Mesothelial cell of epicardium (in vitro differentiated cells): ENCODE results near the gene CORIN. TPM values are rescaled to one million over a fixed set of nuclear protein-coding genes. Genes with fewer than 3 reads are reported as not detected.

ENCODE experiments used
- DNase-seq, 2 experiments: peaks; one replicate each; pipeline ENCODE4 v3.0.0; 2021; ENCODE audit warnings: low spot score in 2 of 2; ENCODE audit not compliant: unreplicated experiment in 2 of 2
- H3K27ac Mint-ChIP-seq: 2 replicates; pipeline ENCODE4 v1.8.0; 2021; ENCODE audit warnings: mixed read lengths
- H3K27me3 Mint-ChIP-seq: 2 replicates; pipeline ENCODE4 v1.8.0; 2021; ENCODE audit warnings: low read depth, mixed read lengths
- H3K36me3 Mint-ChIP-seq: 2 replicates; pipeline ENCODE4 v1.8.0; 2021; ENCODE audit warnings: mixed read lengths
- H3K4me1 Mint-ChIP-seq: 2 replicates; pipeline ENCODE4 v1.8.0; 2021; ENCODE audit warnings: mixed read lengths
- H3K4me3 Mint-ChIP-seq: 2 replicates; pipeline ENCODE4 v1.8.0; 2021; ENCODE audit warnings: mild to moderate bottlenecking, moderate library complexity, mixed read lengths
- H3K9me3 Mint-ChIP-seq: 2 replicates; pipeline ENCODE4 v1.8.0; 2021; ENCODE audit warnings: mixed read lengths
- total RNA-seq: library from RNA; stranded (reverse); gene quantifications from 3 replicates; pipeline ENCODE4 v1.2.1, GENCODE V29; 2021
- TF ChIP-seq, protein P1 (sequence below): fragments of 200-600 bp; sonication (generic); IDR thresholded peaks from one replicate; pipeline ENCODE4 v1.5.0; 2021; ENCODE audit warnings: antibody characterized with exemption; ENCODE audit not compliant: unreplicated experiment

CORIN gene
- total RNA-seq, 1 donor from 2014 or later = 1.5 TPM

GRCh38 chr4:47839259-47839658 is 1.4 kb upstream of the CORIN start:
- H3K9me3 Mint-ChIP-seq = no peaks in the 10 kb centered on the region
- peak overlapping the region; percentile 39 for H3K27ac Mint-ChIP-seq
- H3K4me3 Mint-ChIP-seq = no peak overlapping the region
- TF ChIP-seq, protein P1, sequence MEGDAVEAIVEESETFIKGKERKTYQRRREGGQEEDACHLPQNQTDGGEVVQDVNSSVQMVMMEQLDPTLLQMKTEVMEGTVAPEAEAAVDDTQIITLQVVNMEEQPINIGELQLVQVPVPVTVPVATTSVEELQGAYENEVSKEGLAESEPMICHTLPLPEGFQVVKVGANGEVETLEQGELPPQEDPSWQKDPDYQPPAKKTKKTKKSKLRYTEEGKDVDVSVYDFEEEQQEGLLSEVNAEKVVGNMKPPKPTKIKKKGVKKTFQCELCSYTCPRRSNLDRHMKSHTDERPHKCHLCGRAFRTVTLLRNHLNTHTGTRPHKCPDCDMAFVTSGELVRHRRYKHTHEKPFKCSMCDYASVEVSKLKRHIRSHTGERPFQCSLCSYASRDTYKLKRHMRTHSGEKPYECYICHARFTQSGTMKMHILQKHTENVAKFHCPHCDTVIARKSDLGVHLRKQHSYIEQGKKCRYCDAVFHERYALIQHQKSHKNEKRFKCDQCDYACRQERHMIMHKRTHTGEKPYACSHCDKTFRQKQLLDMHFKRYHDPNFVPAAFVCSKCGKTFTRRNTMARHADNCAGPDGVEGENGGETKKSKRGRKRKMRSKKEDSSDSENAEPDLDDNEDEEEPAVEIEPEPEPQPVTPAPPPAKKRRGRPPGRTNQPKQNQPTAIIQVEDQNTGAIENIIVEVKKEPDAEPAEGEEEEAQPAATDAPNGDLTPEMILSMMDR = no peak
- H3K4me1 Mint-ChIP-seq = peaks cover 18% of the 10 kb centered on the region
- H3K27me3 Mint-ChIP-seq = peaks cover 19% of the 10 kb centered on the region
- DNase-seq = no peak
- H3K36me3 Mint-ChIP-seq = peaks cover 11% of the 10 kb centered on the region

DNA sequence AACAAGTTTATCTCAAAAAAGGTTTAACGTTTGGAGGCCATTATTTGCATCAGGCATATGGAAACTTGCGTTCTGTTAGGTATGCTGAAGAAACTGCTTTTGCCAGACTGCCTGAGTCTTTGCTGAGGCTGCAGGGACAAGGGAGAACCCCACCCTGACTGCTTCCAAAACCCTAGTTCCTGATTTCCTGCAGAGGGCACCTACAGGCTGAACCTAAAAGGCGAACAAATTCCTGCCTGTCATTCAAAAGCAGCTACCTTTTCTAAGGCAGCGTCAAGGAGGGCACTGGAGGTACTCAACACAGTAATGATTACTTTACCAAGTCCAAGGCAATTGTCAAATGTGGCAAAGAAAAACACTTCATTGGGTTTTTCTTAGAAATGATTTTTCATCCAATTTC is 578 bp upstream of the CORIN start:
- Mint-ChIP-seq H3K4me3 (peak overlapping the region; percentile 84), H3K27ac (no peak overlapping the region), H3K4me1 (peaks cover 18% of the 10 kb centered on the region), H3K9me3 (peaks cover 4% of the 10 kb centered on the region), H3K36me3 (peaks cover 4% of the 10 kb centered on the region), H3K27me3 (peaks cover 20% of the 10 kb centered on the region)
- DNase-seq = no peak
- TF ChIP-seq, protein P1 = no peak

DNA sequence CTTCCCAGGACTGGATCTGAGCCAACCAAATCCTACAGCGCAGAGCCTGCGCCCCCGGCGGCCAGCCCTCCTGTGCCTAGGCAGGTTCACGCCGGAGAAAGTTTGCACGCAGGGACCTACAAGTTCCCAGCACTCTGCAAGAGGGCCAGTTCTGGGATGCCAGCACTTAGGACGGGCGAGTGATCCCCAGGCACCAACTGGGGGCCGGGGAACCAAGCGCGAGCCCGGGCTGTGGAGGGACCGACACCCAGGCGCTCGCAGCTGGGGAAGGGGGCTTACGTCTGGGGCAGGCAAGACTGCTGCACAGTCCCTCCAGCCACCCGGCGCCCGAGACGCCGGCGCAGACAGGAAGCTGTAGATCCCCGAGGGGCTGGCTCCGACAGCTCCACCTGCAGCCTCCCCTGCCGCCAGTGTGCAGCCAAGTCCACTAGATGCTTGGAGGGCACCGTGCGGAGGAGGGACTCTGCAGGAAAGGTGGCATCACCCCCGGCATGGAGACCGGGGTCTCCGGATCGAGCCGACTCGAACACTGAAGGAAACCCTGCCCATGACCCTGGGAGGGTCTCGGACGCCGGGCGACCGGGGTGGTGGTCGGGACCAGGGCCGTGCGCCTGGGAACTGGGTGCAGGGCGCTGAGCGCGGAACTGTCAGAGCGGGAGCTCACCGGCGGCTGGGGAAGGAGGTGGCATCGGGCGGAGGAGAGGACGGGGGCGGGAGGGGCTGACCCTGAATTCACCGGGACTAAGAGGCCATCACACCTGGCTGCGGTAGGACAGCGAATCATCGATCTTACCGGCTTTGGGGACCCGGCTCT is 566 bp downstream of the CORIN start:
- Mint-ChIP-seq H3K4me3 (peak overlapping the region; percentile 84), H3K4me1 (peaks cover 18% of the 10 kb centered on the region)

DNA sequence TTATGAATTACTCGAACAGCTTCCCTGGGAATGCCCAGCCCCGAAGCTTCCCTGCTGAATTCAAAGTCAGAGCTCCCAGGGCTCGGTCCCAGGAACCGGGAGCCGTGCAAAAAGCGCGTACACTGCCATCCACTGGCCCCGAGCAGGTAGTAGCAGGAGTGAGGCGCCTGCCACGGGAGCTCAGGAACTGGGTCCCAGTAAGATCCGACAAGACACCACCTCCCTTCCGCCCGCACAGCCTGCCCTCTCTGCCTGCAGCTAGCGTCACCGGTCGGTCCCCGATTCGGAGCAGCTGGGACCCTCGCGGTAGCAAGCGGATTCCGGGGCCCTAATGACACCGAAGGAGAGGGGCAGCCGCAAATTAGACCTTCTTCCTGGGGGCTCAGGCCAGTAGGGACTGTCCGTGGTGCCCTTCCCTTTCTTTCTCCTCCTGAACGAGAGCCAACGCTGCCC is 1.2 kb downstream of the CORIN start:
- Mint-ChIP-seq H3K4me1 (peaks cover 18% of the 10 kb centered on the region), H3K9me3 (peaks cover 13% of the 10 kb centered on the region), H3K4me3 (peak overlapping the region; percentile 84), H3K27me3 (peaks cover 20% of the 10 kb centered on the region), H3K27ac (peak overlapping the region; percentile 67), H3K36me3 (peaks cover 9% of the 10 kb centered on the region)
- TF ChIP-seq, protein P1 = peak; percentile 30
- peak; percentile 45 to 79 for DNase-seq

More for the DNA sequence above, 566 bp downstream of the CORIN start:
- Mint-ChIP-seq H3K36me3 (peaks cover 9% of the 10 kb centered on the region), H3K27ac (peak overlapping the region; percentile 67), H3K9me3 (peaks cover 13% of the 10 kb centered on the region), H3K27me3 (peaks cover 20% of the 10 kb centered on the region)
- peak; percentile 40 to 67 for DNase-seq
- TF ChIP-seq, protein P1 = no peak

- Mint-ChIP-seq H3K4me3 (no peak overlapping the region), H3K4me1 (peaks cover 18% of the 10 kb centered on the region), H3K27me3 (peaks cover 20% of the 10 kb centered on the region), H3K27ac (no peak overlapping the region), H3K36me3 (peaks cover 9% of the 10 kb centered on the region), H3K9me3 (peaks cover 13% of the 10 kb centered on the region)
- DNase-seq = no peak
- TF ChIP-seq, protein P1 = no peak
Measured at GRCh38 chr4:47835494-47835893, 2.4 kb downstream of the CORIN start.
